Neural crest cell (in vitro differentiated cells): ENCODE data around the gene CCDC30. TPM values are rescaled to one million over a fixed set of nuclear protein-coding genes. Genes with fewer than 3 reads are reported as not detected.

Source experiments
- DNase-seq: peaks from one replicate; pipeline ENCODE4 v3.0.0; 2021; ENCODE audit warnings: low read depth, mixed read lengths, low spot score
- H3K27ac Mint-ChIP-seq: one replicate; pipeline ENCODE4 v1.8.0; 2021; ENCODE audit warnings: mild to moderate bottlenecking, mixed read lengths; ENCODE audit not compliant: unreplicated experiment
- H3K27me3 Mint-ChIP-seq: 2 replicates; pipeline ENCODE4 v1.8.0; 2021; ENCODE audit warnings: low read depth, mild to moderate bottlenecking, mixed read lengths
- H3K36me3 Mint-ChIP-seq: 2 replicates; pipeline ENCODE4 v1.8.0; 2021; ENCODE audit warnings: low read depth, mild to moderate bottlenecking, mixed read lengths
- H3K4me1 Mint-ChIP-seq: 2 replicates; pipeline ENCODE4 v1.8.0; 2021; ENCODE audit warnings: mixed read lengths
- H3K4me3 Mint-ChIP-seq: one replicate; pipeline ENCODE4 v1.8.0; 2021; ENCODE audit warnings: mild to moderate bottlenecking, mixed read lengths
- H3K9me3 Mint-ChIP-seq: 2 replicates; pipeline ENCODE4 v1.8.0; 2021; ENCODE audit warnings: mixed read lengths
- CTCF ChIP-seq: fragments of 200-600 bp; sonication (generic); conservative IDR thresholded peaks from 2 replicates; pipeline ENCODE4 v1.5.0; 2021; ENCODE audit warnings: antibody characterized with exemption, mild to moderate bottlenecking
- total RNA-seq: library from RNA; stranded (reverse); gene quantifications from 2 replicates; pipeline ENCODE4 v1.2.1, GENCODE V29; 2021

CCDC30 gene
- total RNA-seq, 1 donor from 2014 or later: 6.9 TPM

GRCh38 chr1:42453386-42453785 is 9.7 kb upstream of the CCDC30 start:
- no peak for DNase-seq
- H3K9me3 Mint-ChIP-seq: no peaks in the 10 kb centered on the region
- H3K27me3 Mint-ChIP-seq: peaks cover 14% of the 10 kb centered on the region
- H3K36me3 Mint-ChIP-seq: peaks cover 3% of the 10 kb centered on the region
- peaks cover 23% of the 10 kb centered on the region for H3K4me1 Mint-ChIP-seq
- no peak overlapping the region for H3K27ac Mint-ChIP-seq
- H3K4me3 Mint-ChIP-seq: peak overlapping the region; percentile 39
- no peak for TF ChIP-seq CTCF

- Mint-ChIP-seq H3K27ac (no peak overlapping the region), H3K4me1 (peaks cover 23% of the 10 kb centered on the region), H3K9me3 (no peaks in the 10 kb centered on the region), H3K27me3 (peaks cover 14% of the 10 kb centered on the region), H3K4me3 (peak overlapping the region; percentile 61), H3K36me3 (peaks cover 3% of the 10 kb centered on the region)
- no peak for TF ChIP-seq CTCF
- no peak for DNase-seq
Measured at GRCh38 chr1:42454403-42454802, 8.7 kb upstream of the CCDC30 start.

- peak; percentile 27 for TF ChIP-seq CTCF
- Mint-ChIP-seq H3K27me3 (peaks cover 11% of the 10 kb centered on the region), H3K27ac (peak within 1 kb of the TSS; percentile 97), H3K9me3 (no peaks in the 10 kb centered on the region), H3K36me3 (peaks cover 3% of the 10 kb centered on the region), H3K4me3 (peak within 1 kb of the TSS; percentile 90), H3K4me1 (peaks cover 23% of the 10 kb centered on the region)
- DNase-seq: peak; percentile 77
Measured at GRCh38 chr1:42456010-42456753, 6.9 kb upstream of the CCDC30 start, which contains the start of the genes PPCS and ZMYND12. TSS of gene PPCS (plus strand) at chr1:42456543. CDS start at chr1:42456566, 23 bp downstream. TSS of gene ZMYND12 (minus strand) at chr1:42456022. CDS start at chr1:42455997, 25 bp downstream.

- DNase-seq: peak; percentile 38
- Mint-ChIP-seq H3K27ac (peak overlapping the region; percentile 68), H3K4me3 (peak overlapping the region; percentile 90), H3K9me3 (no peaks in the 10 kb centered on the region), H3K27me3 (peaks cover 10% of the 10 kb centered on the region), H3K36me3 (peaks cover 3% of the 10 kb centered on the region), H3K4me1 (peaks cover 24% of the 10 kb centered on the region)
- TF ChIP-seq CTCF: no peak
Measured at GRCh38 chr1:42456754-42457089, 6.4 kb upstream of the CCDC30 start.

- no peak overlapping the region for H3K27ac Mint-ChIP-seq
- H3K4me3 Mint-ChIP-seq: peak overlapping the region; percentile 39
- DNase-seq: no peak
- H3K4me1 Mint-ChIP-seq: peaks cover 42% of the 10 kb centered on the region
- H3K36me3 Mint-ChIP-seq: peaks cover 3% of the 10 kb centered on the region
- H3K9me3 Mint-ChIP-seq: no peaks in the 10 kb centered on the region
- no peak for TF ChIP-seq CTCF
- H3K27me3 Mint-ChIP-seq: no peaks in the 10 kb centered on the region
Measured at GRCh38 chr1:42461196-42461595, 1.9 kb upstream of the CCDC30 start.
